ENCODE results near the gene RNF34. TPM values are rescaled to one million over a fixed set of nuclear protein-coding genes. Genes with fewer than 3 reads are reported as not detected.

The RNF34 gene
- total and polyA plus RNA-seq, 2 of the 8 experiments (the other 6 are each of a cell fraction or from before 2014, with no cell fraction given), result 37.9 to 57.6 TPM

DNA sequence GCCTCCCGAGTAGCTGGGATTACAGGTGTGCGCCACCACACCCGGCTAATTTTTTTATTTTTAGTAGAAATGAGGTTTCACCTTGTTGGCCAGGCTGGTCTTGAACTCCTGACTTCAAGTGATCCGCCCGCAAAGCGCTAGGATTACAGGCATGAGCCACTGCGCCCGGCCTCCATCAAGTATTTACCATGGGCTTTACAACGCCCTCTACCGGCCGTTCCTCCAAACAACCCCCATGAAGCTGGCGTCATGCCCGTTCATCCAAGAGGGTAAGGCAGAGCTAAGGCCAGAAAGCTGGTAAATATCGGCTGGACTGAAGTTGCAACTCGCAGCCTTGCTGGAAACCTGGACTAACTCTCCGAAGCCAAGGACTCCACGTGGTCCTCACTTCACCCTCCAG is 41.6 kb downstream of the RNF34 start:
- H3K9me3 ChIP-seq (ENCODE audit: insufficient read depth in 2 of 2, low read depth in 1 of 2, low read length in 1 of 2), result no peaks in the 10 kb centered on the region
- TF ChIP-seq KDM5A (IDR thresholded peaks at IDR 0.05; ENCODE audit: low read length) (no peak), CTCF (IDR thresholded peaks at IDR 0.05; ENCODE audit: control extremely low read depth in 1 of 3, insufficient read depth in 1 of 3, low read depth in 1 of 3, low read length in 3 of 3) (peak in 2 of 3 experiments; percentile 25 to 51; a peak in 2 of 4 replicates)
- peaks cover 18 to 23% of the 10 kb centered on the region in 2 experiments for H4K20me1 ChIP-seq (replicated peaks in 1 of 2; ENCODE audit: control insufficient read depth in 1 of 2, insufficient read depth in 2 of 2, low read length in 2 of 2)
- ChIA-PET CTCF (ENCODE audit: partially characterized antibody) (interaction anchor here (0.6 to 7.0 kb wide), 22 partner anchors 11 to 1361 kb away, joined by 3 to 129 read pairs (median 4); partner anchors contain the start of gene RNF34), POLR2A (ENCODE audit: partially characterized antibody) (interaction anchor here (0.7 to 1.9 kb wide), 4 partner anchors 18 to 105 kb away, joined by 3 to 8 read pairs (median 4); no protein-coding TSS in a partner anchor)
- H3K4me1 ChIP-seq (replicated peaks in 1 of 4; ENCODE audit: control insufficient read depth in 3 of 4, insufficient read depth in 4 of 4, low read length in 3 of 4), result peaks cover 0 to 2% (median 0%) of the 10 kb centered on the region in 4 experiments; a peak in 4 of 7 replicates
- no peak overlapping the region for H3K9ac ChIP-seq (replicated peaks in 1 of 4; ENCODE audit: extremely low read depth in 1 of 4, low read depth in 3 of 4, low read length in 3 of 4)
- peak overlapping the region; percentile 62 for H4K8ac ChIP-seq (ENCODE audit: extremely low read depth, insufficient read depth, low read length)
- H3K4ac ChIP-seq (replicated peaks; ENCODE audit: insufficient read length, low read depth, low read length), result no peak overlapping the region
- no peak overlapping the region for H2AK5ac ChIP-seq (ENCODE audit: low read depth, low read length)
- DNase-seq (ENCODE audit: low read depth in 1 of 2, low spot score in 2 of 2), result peak in 1 of 2 experiments; percentile 62
- no peaks in the 10 kb centered on the region for H3K27me3 ChIP-seq (replicated peaks in 1 of 4; ENCODE audit: control insufficient read depth in 3 of 4, extremely low read depth in 1 of 4, insufficient read depth in 3 of 4, low read length in 3 of 4)
- H2BK5ac ChIP-seq (ENCODE audit: low read depth, low read length), result no peak overlapping the region
- H3K79me1 ChIP-seq (ENCODE audit: low read depth, low read length), result peaks cover 5% of the 10 kb centered on the region
- no peak overlapping the region for H2BK120ac ChIP-seq (replicated peaks; ENCODE audit: low read depth, low read length)
- no peak overlapping the region for H2BK20ac ChIP-seq (ENCODE audit: low read length)
- no peak overlapping the region for H4K91ac ChIP-seq (replicated peaks; ENCODE audit: insufficient read length, low read length)
- H4K5ac ChIP-seq (ENCODE audit: insufficient read length, low read depth, low read length), result no peak overlapping the region
- 92% methylated on average over 17 of the region's 17 CpGs; no CpG with 5 or more reads in 1 of the 2 experiments for WGBS, 2 experiments (ENCODE audit: extremely low coverage in 1 of 2, insufficient coverage in 1 of 2, insufficient read length in 1 of 2, insufficient replicate concordance in 2 of 2, low coverage in 1 of 2, low lambda C conversion rate in 2 of 2, missing lambda C conversion rate in 1 of 2)
- no peak overlapping the region for H3K18ac ChIP-seq (ENCODE audit: extremely low read depth, low read length)
- H3K23ac ChIP-seq (ENCODE audit: insufficient read length), result no peak overlapping the region
- 0 out of 4 replicates have a peak, but pooled peaks cover 0 to 1% of the 10 kb centered on the region in 2 experiments for H3K79me2 ChIP-seq (ENCODE audit: control insufficient read depth in 1 of 2, insufficient read depth in 2 of 2, low read length in 2 of 2)
- peaks cover 28 to 67% (median 51%) of the 10 kb centered on the region in 4 experiments for H3K36me3 ChIP-seq (ENCODE audit: control insufficient read depth in 2 of 4, insufficient read depth in 4 of 4, low read length in 3 of 4)
- no peak overlapping the region for H3K4me2 ChIP-seq (ENCODE audit: insufficient read depth in 1 of 2, low read depth in 2 of 2, low read length in 2 of 2)
- FAIRE-seq, result no peak
- no peak overlapping the region for H2AFZ ChIP-seq (ENCODE audit: low read length)
- H3K27ac ChIP-seq (ENCODE audit: low read depth, low read length), result no peak overlapping the region
- no peaks in the 10 kb centered on the region for H3K23me2 ChIP-seq (ENCODE audit: low read depth, low read length)
- no peak overlapping the region for H3K4me3 ChIP-seq (ENCODE audit: extremely low read depth in 1 of 4, insufficient read depth in 2 of 4, low read depth in 3 of 4, low read length in 4 of 4)
- no peak overlapping the region for H2BK12ac ChIP-seq (ENCODE audit: low read depth, low read length)
- H3K56ac ChIP-seq (replicated peaks; ENCODE audit: insufficient read length, low read depth, low read length), result no peak overlapping the region
- no peak overlapping the region for H3K14ac ChIP-seq (ENCODE audit: insufficient read length)
- H2BK15ac ChIP-seq (ENCODE audit: low read length), result no peak overlapping the region
